Common myeloid progenitor, CD34-positive (primary cell): ENCODE measurements around the gene EBF4.

Source experiments
- CTCF ChIA-PET: fragments of 350-600 bp; sonication (Branson Sonifier 250); formaldehyde crosslinking; loops from one replicate; lab custom pipeline; 2021; ENCODE audit warnings: antibody characterized with exemption; lab: Charles Lee
- POLR2A ChIA-PET: fragments of 350-600 bp; sonication (Branson Sonifier 250); formaldehyde crosslinking; loops from one replicate; lab custom pipeline; 2021; ENCODE audit warnings: antibody characterized with exemption; lab: Charles Lee
- DNase-seq, 3 donors: peaks; one replicate each; pipeline versions ENCODE4 v3.0.0 to v3.0.0-alpha.2; 2013
- H3K27ac ChIP-seq, 2 experiments: 1 replicate in 1 of 2; 2 replicates in 1 of 2; pipeline ENCODE4 v1.7.0; 2013; ENCODE audit warnings: inconsistent platforms in 2 of 2, low read length in 2 of 2, mild to moderate bottlenecking in 2 of 2, low read depth in 1 of 2, moderate library complexity in 1 of 2; ENCODE audit not compliant: severe bottlenecking in 2 of 2, insufficient read depth in 1 of 2, poor library complexity in 1 of 2
- H3K27me3 ChIP-seq, 5 experiments: replicated peaks in 2 of 5; 1 replicate in 3 of 5; 2 replicates in 2 of 5; pipeline versions ENCODE4 v1.6.1 to v1.7.0; 2013; ENCODE audit warnings: low read length in 4 of 5, mild to moderate bottlenecking in 2 of 5, moderate library complexity in 2 of 5, inconsistent platforms in 1 of 5; ENCODE audit not compliant: insufficient read depth in 5 of 5, control insufficient read depth in 4 of 5
- H3K36me3 ChIP-seq, 4 experiments: 1 replicate in 2 of 4; 2 replicates in 2 of 4; pipeline versions ENCODE4 v1.6.1 to v1.7.0; 2013; ENCODE audit warnings: low read length in 3 of 4, control low read depth in 1 of 4, mild to moderate bottlenecking in 1 of 4; ENCODE audit not compliant: control insufficient read depth in 4 of 4, insufficient read depth in 4 of 4
- H3K4me1 ChIP-seq, 4 experiments: 1 replicate in 3 of 4; 2 replicates in 1 of 4; pipeline versions ENCODE4 v1.6.1 to v1.7.1; 2013; ENCODE audit warnings: low read length in 3 of 4, mild to moderate bottlenecking in 3 of 4, control low read depth in 1 of 4, inconsistent platforms in 1 of 4, moderate library complexity in 1 of 4; ENCODE audit not compliant: control insufficient read depth in 4 of 4, insufficient read depth in 4 of 4; ENCODE audit errors: control extremely low read depth in 1 of 4
- H3K4me3 ChIP-seq, 7 experiments: 1 replicate in 4 of 7; 2 replicates in 3 of 7; pipeline versions ENCODE4 v1.5.1 to v1.7.0; 2013; ENCODE audit warnings: mild to moderate bottlenecking in 7 of 7, low read length in 6 of 7, moderate library complexity in 6 of 7, inconsistent platforms in 2 of 7, low read depth in 2 of 7, control low read depth in 1 of 7; ENCODE audit not compliant: insufficient read depth in 4 of 7, control insufficient read depth in 1 of 7; ENCODE audit errors: extremely low read depth in 1 of 7
- H3K9me3 ChIP-seq, 5 experiments: 1 replicate in 4 of 5; 2 replicates in 1 of 5; pipeline versions ENCODE4 v1.6.1 to v1.7.1; 2013; ENCODE audit warnings: low read length in 4 of 5, mild to moderate bottlenecking in 2 of 5, inconsistent platforms in 1 of 5, low read depth in 1 of 5, moderate library complexity in 1 of 5; ENCODE audit not compliant: control insufficient read depth in 4 of 5, insufficient read depth in 2 of 5; ENCODE audit errors: control extremely low read depth in 1 of 5
- WGBS: methylation state at CpG from one replicate; pipeline ENCODE4 v1.1.5; 2013; ENCODE audit not compliant: insufficient coverage; 5-methylcytosine and 5-hydroxymethylcytosine counted together

EBF4 gene

DNA sequence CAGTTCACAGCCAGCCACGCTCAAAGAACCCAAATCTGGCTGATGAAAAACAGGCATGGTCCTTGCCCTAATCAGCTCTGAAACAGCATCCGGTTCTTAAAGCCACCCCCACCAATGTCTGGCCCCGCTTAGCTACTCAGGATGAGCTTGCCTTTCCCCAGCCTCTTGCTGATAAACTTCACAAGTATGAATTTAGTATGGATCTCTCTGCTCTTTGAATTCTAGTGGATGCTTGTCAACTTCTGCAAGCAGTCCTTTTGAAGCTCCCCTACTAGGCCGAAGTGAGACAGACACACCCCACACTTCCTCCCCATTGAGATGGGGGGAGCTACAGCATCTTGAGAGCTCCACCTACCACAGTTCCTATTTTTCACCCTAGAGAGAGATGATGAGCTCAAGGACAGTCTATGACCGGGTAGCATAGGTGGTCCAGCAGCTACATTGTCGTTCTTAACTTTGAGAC is 36.7 kb downstream of the EBF4 start:
- Histone ChIP-seq H3K9me3 (peaks cover 0 to 9% (median 0%) of the 10 kb centered on the region in 5 experiments), H3K36me3 (no peaks in the 10 kb centered on the region), H3K4me3 (no peak overlapping the region), H3K27me3 (no peaks in the 10 kb centered on the region), H3K27ac (no peak overlapping the region), H3K4me1 (peaks cover 0 to 15% (median 11%) of the 10 kb centered on the region in 4 experiments)
- 9% methylated on average over 3 of the region's 6 CpGs for WGBS
- DNase-seq = peak; percentile 82 to 94 (median 89)
- ChIA-PET POLR2A (interaction anchor here (0.6 to 1.5 kb wide), 4 partner anchors 12 to 918 kb away, joined by 3 to 6 read pairs (median 4); no protein-coding TSS in a partner anchor), CTCF (interaction anchor here (0.5 to 8.1 kb wide), 14 partner anchors 8 to 141 kb away, joined by 3 to 91 read pairs (median 6); no protein-coding TSS in a partner anchor)

- peaks cover 0 to 9% (median 2%) of the 10 kb centered on the region in 5 experiments for H3K9me3 ChIP-seq
- ChIA-PET CTCF (interaction anchor here (0.5 to 8.1 kb wide), 12 partner anchors 7 to 126 kb away, joined by 3 to 91 read pairs (median 6); no protein-coding TSS in a partner anchor), POLR2A (interaction anchor here (1.0 to 1.5 kb wide), 2 partner anchors 21 to 23 kb away, joined by 3 to 4 read pairs; no protein-coding TSS in a partner anchor)
- no peaks in the 10 kb centered on the region for H3K36me3 ChIP-seq
- H3K27me3 ChIP-seq = peaks cover 0 to 2% (median 0%) of the 10 kb centered on the region in 5 experiments
- H3K4me1 ChIP-seq = peaks cover 0 to 15% (median 11%) of the 10 kb centered on the region in 4 experiments
- no peak overlapping the region for H3K4me3 ChIP-seq
- WGBS = 38% methylated on average over 1 of the region's 1 CpG
- no peak overlapping the region for H3K27ac ChIP-seq
- DNase-seq = no peak
Measured at GRCh38 chr20:2729791-2730190, 37.2 kb downstream of the EBF4 start.

GRCh38 chr20:2734899-2735298 is 42.3 kb downstream of the EBF4 start:
- CTCF ChIA-PET = interaction anchor here (1.2 to 8.1 kb wide), 5 partner anchors 8 to 47 kb away, joined by 4 to 91 read pairs (median 5); no protein-coding TSS in a partner anchor
- peaks cover 0 to 2% (median 0%) of the 10 kb centered on the region in 5 experiments for H3K27me3 ChIP-seq
- H3K4me3 ChIP-seq = no peak overlapping the region

GRCh38 chr20:2736441-2736840 is 43.9 kb downstream of the EBF4 start:
- peaks cover 0 to 2% (median 0%) of the 10 kb centered on the region in 5 experiments for H3K27me3 ChIP-seq
- H3K4me1 ChIP-seq = peaks cover 2 to 7% (median 6%) of the 10 kb centered on the region in 4 experiments
- POLR2A ChIA-PET = no interaction called here
- WGBS = 100% methylated on average over 3 of the region's 3 CpGs
- CTCF ChIA-PET = interaction anchor here (1.1 to 2.3 kb wide), 4 partner anchors 16 to 49 kb away, joined by 3 to 8 read pairs (median 4); no protein-coding TSS in a partner anchor
- no peak overlapping the region for H3K27ac ChIP-seq
- H3K4me3 ChIP-seq = no peak overlapping the region
- DNase-seq = no peak
- no peaks in the 10 kb centered on the region for H3K36me3 ChIP-seq
- H3K9me3 ChIP-seq = peaks cover 0 to 8% (median 4%) of the 10 kb centered on the region in 5 experiments

More at GRCh38 chr20:2734899-2735298, 42.3 kb downstream of the EBF4 start:
- Histone ChIP-seq H3K36me3 (no peaks in the 10 kb centered on the region), H3K9me3 (peaks cover 0 to 8% (median 4%) of the 10 kb centered on the region in 5 experiments), H3K27ac (no peak overlapping the region), H3K4me1 (peaks cover 0 to 4% (median 3%) of the 10 kb centered on the region in 4 experiments)
- POLR2A ChIA-PET = interaction anchor here (0.7 kb wide), 1 partner anchor 77 kb away, joined by 3 read pairs; no protein-coding TSS in a partner anchor
- no peak for DNase-seq
- 100% methylated on average over 2 of the region's 2 CpGs for WGBS

GRCh38 chr20:2738331-2739041 is 45.9 kb downstream of the EBF4 start:
- 89% methylated on average over 4 of the region's 8 CpGs for WGBS
- Histone ChIP-seq H3K4me1 (peaks cover 2 to 22% (median 12%) of the 10 kb centered on the region in 4 experiments), H3K36me3 (no peaks in the 10 kb centered on the region), H3K4me3 (no peak overlapping the region), H3K9me3 (peaks cover 0 to 4% (median 0%) of the 10 kb centered on the region in 5 experiments), H3K27me3 (peaks cover 0 to 2% (median 1%) of the 10 kb centered on the region in 5 experiments), H3K27ac (no peak overlapping the region)
- ChIA-PET POLR2A (no interaction called here), CTCF (interaction anchor here (0.6 to 9.2 kb wide), 3 partner anchors 27 to 271 kb away, joined by 3 to 147 read pairs (median 10); no protein-coding TSS in a partner anchor)
- no peak for DNase-seq

- Histone ChIP-seq H3K4me3 (no peak overlapping the region), H3K36me3 (no peaks in the 10 kb centered on the region), H3K9me3 (peaks cover 0 to 4% (median 0%) of the 10 kb centered on the region in 5 experiments), H3K27ac (no peak overlapping the region), H3K27me3 (peaks cover 0 to 3% (median 2%) of the 10 kb centered on the region in 5 experiments), H3K4me1 (peaks cover 2 to 22% (median 12%) of the 10 kb centered on the region in 4 experiments)
- ChIA-PET POLR2A (no interaction called here), CTCF (interaction anchor here (0.6 to 9.2 kb wide), 4 partner anchors 7 to 270 kb away, joined by 3 to 147 read pairs (median 50); no protein-coding TSS in a partner anchor)
- 91% methylated on average over 7 of the region's 8 CpGs for WGBS
- DNase-seq = no peak
Measured at GRCh38 chr20:2739042-2739398, 46.4 kb downstream of the EBF4 start.
